A673 (cell line): ENCODE data around the gene STOX2. TPM values are rescaled to one million over a fixed set of nuclear protein-coding genes. Genes with fewer than 3 reads are reported as not detected.

Experiments used
- BruUV-seq: library from RNA; stranded (reverse); fragments of 400-500 nt; replicated peaks from 2 replicates; lab custom pipeline; 2021; lab: Mats Ljungman, UMichigan
- CTCF ChIA-PET: fragments of 300-600 bp; sonication (Branson Sonifier 250); formaldehyde crosslinking; loops from one replicate; lab custom pipeline; 2022; ENCODE audit warnings: antibody characterized with exemption; lab: Charles Lee
- POLR2A ChIA-PET: fragments of 300-600 bp; sonication (Branson Sonifier 250); formaldehyde crosslinking; loops from one replicate; lab custom pipeline; 2022; ENCODE audit warnings: antibody characterized with exemption; ENCODE audit not compliant: low non-redundant PET; lab: Charles Lee
- DNase-seq: peaks from one replicate; pipeline ENCODE4 v3.0.0-alpha.2; 2015; ENCODE audit warnings: low spot score
- H3K27ac ChIP-seq: fragments of 200-600 bp; sonication (generic); 2 replicates; pipeline ENCODE4 v1.5.1; 2016; ENCODE audit warnings: mixed run types, low read depth, mild to moderate bottlenecking, mixed read lengths, antibody characterized with exemption, low read length; ENCODE audit not compliant: poor library complexity, severe bottlenecking
- H3K27me3 ChIP-seq: fragments of 200-600 bp; sonication (generic); replicated peaks from 2 replicates; pipeline ENCODE4 v1.6.1; 2017; ENCODE audit warnings: mixed run types, low read depth, mild to moderate bottlenecking, mixed read lengths, antibody characterized with exemption, low read length; ENCODE audit not compliant: insufficient read depth, poor library complexity
- H3K36me3 ChIP-seq: fragments of 200-600 bp; sonication (generic); 2 replicates; pipeline ENCODE4 v1.6.1; 2016; ENCODE audit warnings: mixed run types, mild to moderate bottlenecking, mixed read lengths, antibody characterized with exemption, low read length; ENCODE audit not compliant: insufficient read depth, poor library complexity, severe bottlenecking
- H3K4me1 ChIP-seq: fragments of 200-600 bp; sonication (generic); 2 replicates; pipeline ENCODE4 v1.6.1; 2017; ENCODE audit warnings: mixed run types, mild to moderate bottlenecking, mixed read lengths, antibody characterized with exemption, low read length; ENCODE audit not compliant: insufficient read depth, poor library complexity, severe bottlenecking
- H3K4me3 ChIP-seq: fragments of 200-600 bp; sonication (generic); 2 replicates; pipeline ENCODE4 v1.5.1; 2016; ENCODE audit warnings: low read depth, mixed run types, mild to moderate bottlenecking, mixed read lengths, low read length; ENCODE audit not compliant: poor library complexity, severe bottlenecking
- H3K9me3 ChIP-seq: fragments of 200-600 bp; sonication (generic); 2 replicates; pipeline ENCODE4 v1.6.1; 2016; ENCODE audit warnings: mixed run types, low read depth, mild to moderate bottlenecking, mixed read lengths, antibody characterized with exemption, low read length; ENCODE audit not compliant: poor library complexity, severe bottlenecking
- EZH2 ChIP-seq: fragments of 200-600 bp; sonication (generic); IDR thresholded peaks from 2 replicates; pipeline ENCODE4 v1.6.1; 2017; ENCODE audit warnings: borderline replicate concordance, low read depth, mild to moderate bottlenecking, mixed read lengths, antibody characterized with exemption, low read length; ENCODE audit not compliant: poor library complexity, severe bottlenecking
- intact Hi-C: fragments of 100-400 bp; cut with micrococcal nuclease; formaldehyde crosslinking; loops from one replicate; pipeline ENCODE4 v1.10.0; 2022; ENCODE audit not compliant: unreplicated experiment
- total RNA-seq: library from RNA; stranded (reverse); gene quantifications from 2 replicates; pipeline ENCODE4 v1.2.3, GENCODE V29; 2021
- TF ChIP-seq, protein P1 (sequence below): fragments of 300-800, 200-600 bp; sonication (generic); conservative IDR thresholded peaks from 2 replicates; pipeline ENCODE4 v1.5.1; 2017; ENCODE audit warnings: low read depth, mild to moderate bottlenecking, antibody characterized with exemption, low read length, moderate library complexity, mixed read lengths

Gene STOX2
- total RNA-seq, 1 experiment from 2014 or later, result 2.9 TPM

DNA sequence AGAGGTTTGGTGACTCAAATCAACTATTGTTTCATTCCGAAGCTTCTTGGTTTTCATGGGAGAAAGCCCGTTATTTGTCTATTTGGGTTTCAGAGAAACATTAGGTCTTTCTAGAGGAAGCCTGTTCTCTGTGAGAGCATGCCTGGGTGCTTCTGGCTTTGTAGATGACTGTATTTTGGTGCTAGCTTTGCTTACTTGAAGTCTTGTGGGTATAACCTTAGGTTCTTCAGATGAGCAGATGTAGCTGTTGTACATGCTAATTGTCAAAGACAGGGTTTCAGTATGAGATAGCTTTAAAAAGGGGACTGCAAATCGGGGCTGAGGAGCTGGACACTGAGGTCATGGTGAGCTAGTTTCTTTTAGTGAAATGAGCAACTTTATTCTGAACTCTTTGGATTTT lies 7.9 kb upstream of the STOX2 start:
- no TSS peak for BruUV-seq
- no peak overlapping the region for H3K4me3 ChIP-seq
- TF ChIP-seq, protein P1, sequence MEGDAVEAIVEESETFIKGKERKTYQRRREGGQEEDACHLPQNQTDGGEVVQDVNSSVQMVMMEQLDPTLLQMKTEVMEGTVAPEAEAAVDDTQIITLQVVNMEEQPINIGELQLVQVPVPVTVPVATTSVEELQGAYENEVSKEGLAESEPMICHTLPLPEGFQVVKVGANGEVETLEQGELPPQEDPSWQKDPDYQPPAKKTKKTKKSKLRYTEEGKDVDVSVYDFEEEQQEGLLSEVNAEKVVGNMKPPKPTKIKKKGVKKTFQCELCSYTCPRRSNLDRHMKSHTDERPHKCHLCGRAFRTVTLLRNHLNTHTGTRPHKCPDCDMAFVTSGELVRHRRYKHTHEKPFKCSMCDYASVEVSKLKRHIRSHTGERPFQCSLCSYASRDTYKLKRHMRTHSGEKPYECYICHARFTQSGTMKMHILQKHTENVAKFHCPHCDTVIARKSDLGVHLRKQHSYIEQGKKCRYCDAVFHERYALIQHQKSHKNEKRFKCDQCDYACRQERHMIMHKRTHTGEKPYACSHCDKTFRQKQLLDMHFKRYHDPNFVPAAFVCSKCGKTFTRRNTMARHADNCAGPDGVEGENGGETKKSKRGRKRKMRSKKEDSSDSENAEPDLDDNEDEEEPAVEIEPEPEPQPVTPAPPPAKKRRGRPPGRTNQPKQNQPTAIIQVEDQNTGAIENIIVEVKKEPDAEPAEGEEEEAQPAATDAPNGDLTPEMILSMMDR, result no peak
- TF ChIP-seq EZH2, result no peak
- H3K27ac ChIP-seq, result no peak overlapping the region
- CTCF ChIA-PET, result no interaction called here
- POLR2A ChIA-PET, result no interaction called here
- intact Hi-C loops, result no loop called here
- no peak for DNase-seq
- no peaks in the 10 kb centered on the region for H3K36me3 ChIP-seq
- H3K27me3 ChIP-seq, result no peaks in the 10 kb centered on the region
- H3K4me1 ChIP-seq, result no peaks in the 10 kb centered on the region
- no peaks in the 10 kb centered on the region for H3K9me3 ChIP-seq

DNA sequence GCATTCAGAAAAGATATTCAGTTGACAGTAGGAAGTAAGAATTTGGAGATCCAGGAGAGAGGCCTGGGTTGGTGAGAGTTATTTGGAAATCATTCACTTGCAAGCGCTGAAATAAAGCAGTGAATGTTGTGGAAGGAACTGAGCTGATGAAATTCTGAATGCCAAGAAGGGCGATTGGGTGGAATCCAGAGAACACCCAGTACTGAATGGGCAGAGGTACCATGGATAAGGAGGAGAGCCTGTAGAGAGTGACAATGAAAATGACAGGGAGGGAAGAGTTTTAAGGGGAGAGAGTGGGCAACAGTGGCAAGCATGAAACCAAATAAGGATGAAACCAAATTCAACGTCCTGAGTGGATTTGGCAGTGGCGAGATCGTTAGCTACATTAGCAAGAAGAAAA lies 6.7 kb upstream of the STOX2 start:
- TF ChIP-seq, protein P1, result no peak
- no peak for TF ChIP-seq EZH2
- CTCF ChIA-PET, result no interaction called here
- no peaks in the 10 kb centered on the region for H3K36me3 ChIP-seq

DNA sequence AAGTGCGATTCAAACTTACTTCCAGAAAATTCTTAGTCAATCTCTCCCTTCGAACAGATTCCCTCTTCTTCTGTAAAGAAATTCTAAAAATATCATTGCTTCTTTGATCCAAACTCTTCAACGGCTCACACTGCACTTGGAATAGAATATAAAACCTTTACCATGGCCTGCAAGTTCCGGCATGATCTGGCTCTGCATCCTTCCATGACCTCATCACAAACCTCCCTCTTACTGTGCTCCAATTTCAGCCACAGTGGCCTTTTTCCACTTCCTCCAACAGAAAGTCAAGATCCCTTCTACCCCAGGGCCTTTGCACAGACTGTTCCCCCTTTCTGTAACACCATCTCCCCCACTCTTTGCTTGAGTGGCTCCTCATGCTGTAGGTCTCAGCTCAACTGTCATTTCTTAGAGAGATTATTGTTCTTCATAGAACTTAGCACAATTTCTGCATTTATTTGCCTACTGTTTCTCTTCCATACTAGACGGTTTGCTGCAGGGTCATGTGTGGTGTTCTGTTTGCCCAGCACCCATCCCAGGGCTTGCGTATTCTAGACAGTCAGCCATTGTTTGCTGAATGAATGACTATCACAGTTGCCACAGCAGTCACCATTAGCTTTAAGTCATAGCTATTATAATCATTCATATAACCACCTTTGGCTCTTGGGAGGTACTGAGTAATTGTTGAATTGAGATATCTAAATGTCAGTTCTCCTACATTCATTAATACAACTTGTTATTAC lies 1.9 kb upstream of the STOX2 start:
- ChIA-PET POLR2A (no interaction called here), CTCF (no interaction called here)
- H3K4me1 ChIP-seq, result peaks cover 5% of the 10 kb centered on the region
- TF ChIP-seq, protein P1, result no peak
- no peak for TF ChIP-seq EZH2
- intact Hi-C loops, result no loop called here
- no peak for DNase-seq
- H3K27ac ChIP-seq, result no peak overlapping the region
- H3K36me3 ChIP-seq, result no peaks in the 10 kb centered on the region
- H3K9me3 ChIP-seq, result no peaks in the 10 kb centered on the region
- BruUV-seq, result no TSS peak
- H3K27me3 ChIP-seq, result peaks cover 27% of the 10 kb centered on the region
- H3K4me3 ChIP-seq, result no peak overlapping the region

More for the DNA sequence above, 6.7 kb upstream of the STOX2 start:
- POLR2A ChIA-PET, result no interaction called here
- intact Hi-C loops, result no loop called here
- Histone ChIP-seq H3K27me3 (no peaks in the 10 kb centered on the region), H3K4me1 (no peaks in the 10 kb centered on the region), H3K4me3 (no peak overlapping the region), H3K9me3 (no peaks in the 10 kb centered on the region), H3K27ac (no peak overlapping the region)
- no peak for DNase-seq
- BruUV-seq, result no TSS peak
